Aorta (tissue), 5 donors: Measurements from ENCODE around the gene APAF1. TPM values are rescaled to one million over a fixed set of nuclear protein-coding genes. Genes with fewer than 3 reads are reported as not detected.
"Not testable (repeated sequence)": the region's sequence is repeated elsewhere in the genome, so short reads cannot be mapped to it uniquely, and the experiment has no call there.

Experiments used
- ATAC-seq: fragments of 200-7000 bp; cut with Tn5 transposase; one replicate; pipeline ENCODE4 v1.9.1; 2022; ENCODE audit warnings: moderate library complexity; ENCODE audit not compliant: low FRiP score
- DNase-seq, 2 donors: peaks; one replicate each; pipeline ENCODE4 v3.0.0-alpha.2; 2020
- H3K27ac ChIP-seq, 2 donors: one replicate each; pipeline ENCODE4 v1.5.1; 2013; ENCODE audit warnings: low read length in 2 of 2, mild to moderate bottlenecking in 2 of 2, moderate library complexity in 2 of 2, control low read depth in 1 of 2, inconsistent platforms in 1 of 2, low read depth in 1 of 2
- H3K27me3 ChIP-seq, 2 donors: one replicate each; pipeline ENCODE4 v1.6.1; 2013; ENCODE audit warnings: control low read depth in 1 of 2, low read length in 1 of 2, mild to moderate bottlenecking in 1 of 2, moderate library complexity in 1 of 2; ENCODE audit not compliant: insufficient read depth in 2 of 2, control insufficient read depth in 1 of 2
- H3K36me3 ChIP-seq, 2 donors: one replicate each; pipeline ENCODE4 v1.6.1; 2013; ENCODE audit warnings: control low read depth in 1 of 2, low read length in 1 of 2, mild to moderate bottlenecking in 1 of 2; ENCODE audit not compliant: insufficient read depth in 2 of 2, control insufficient read depth in 1 of 2
- H3K4me1 ChIP-seq, 2 donors: one replicate each; pipeline ENCODE4 v1.6.1; 2013; ENCODE audit warnings: low read length in 2 of 2, control low read depth in 1 of 2, mild to moderate bottlenecking in 1 of 2, moderate library complexity in 1 of 2; ENCODE audit not compliant: insufficient read depth in 2 of 2, control insufficient read depth in 1 of 2
- H3K4me3 ChIP-seq, 2 donors: one replicate each; pipeline ENCODE4 v1.5.1; 2013; ENCODE audit warnings: low read length in 2 of 2, control low read depth in 1 of 2, mild to moderate bottlenecking in 1 of 2
- H3K9me3 ChIP-seq: one replicate; pipeline ENCODE4 v1.6.1; 2013; ENCODE audit warnings: mild to moderate bottlenecking, low read length; ENCODE audit not compliant: control insufficient read depth
- WGBS, 2 donors: extraction: QIAGEN DNeasy Blood & Tissue Kit; methylation state at CpG; one replicate each; pipeline ENCODE4 v1.1.7; 2013; 5-methylcytosine and 5-hydroxymethylcytosine counted together
- intact Hi-C, 2 donors: fragments of 100-400 bp; cut with DNase I; formaldehyde crosslinking; loops; one replicate each; pipeline versions ENCODE4 v1.14.2 to v1.15.0; 2022
- long read RNA-seq, 2 donors: library from polyadenylated mRNA; unstranded; transcript quantifications; one replicate each; pipeline ENCODE4 v2.0.0, GENCODE V29; 2020 to 2021
- polyA plus RNA-seq, 2 donors: library from polyadenylated mRNA; stranded (reverse); fragments of 200-250 nt; gene quantifications; one replicate each; pipeline ENCODE4 v1.2.3, GENCODE V29; 2013
- total RNA-seq, 2 donors: library from RNA; stranded (reverse); fragmentation: NEBNext Ultra II Directional; extraction: Animal tissue kit (Norgen Biotek cat#: 25700); gene quantifications; one replicate each; pipeline ENCODE4 v1.2.1, GENCODE V29; 2021
- donor health status: healthy with polysubstance abuse.
- donor health status: Bipolar disorder and iron deficiency.
- donor health status: DM: no; HTN: no; CAD: no.
- donor health status: DM: no; HTN: no; CAD: no.
- donor health status: DM: yes; HTN: yes; CAD: no.

The APAF1 gene
- total RNA-seq (10 to 100 TPM; 14.3 to 30.4 TPM), polyA plus RNA-seq (1 to 10 TPM; 5.6 to 6.1 TPM)
- long read RNA-seq, donor 1, partial matches to known transcripts = 3 of 8 reads
- long read RNA-seq, donor 1, other reads (novel, unspliced or antisense) = 5 of 8 reads
- long read RNA-seq, donor 2, partial matches to known transcripts = 2 of 6 reads
- long read RNA-seq, donor 2, other reads (novel, unspliced or antisense) = 4 of 6 reads

- ATAC-seq (peak; percentile 99), DNase-seq (peak; percentile 98 to 99)
- Histone ChIP-seq H3K27ac (peak within 1 kb of the TSS in 1 of 2 donors; percentile 0), H3K4me3 (peak within 1 kb of the TSS; percentile 69 to 95), H3K27me3 (no peaks in the 10 kb centered on the region), H3K9me3 (no peaks in the 10 kb centered on the region), H3K36me3 (peaks cover 3% of the 10 kb centered on the region in 2 donors), H3K4me1 (no peaks in the 10 kb centered on the region)
- 0% methylated on average over 83 to 91 of the region's 91 CpGs for WGBS, 2 donors
- intact Hi-C loops = loop anchor here (2.0 to 10.0 kb wide), 3 partner anchors 50 to 230 kb away; partner anchors contain the start of gene SLC25A3 (in 2 of the 2)
Observed at GRCh38 chr12:98644712-98645571, at the start of gene APAF1, which contains the start of gene IKBIP. Gene APAF1, plus strand, starts transcription at chr12:98645290. Its CDS starts 3,070 bp downstream, at chr12:98648360. Gene IKBIP, minus strand, starts transcription at chr12:98644788. Its CDS starts 87 bp downstream, at chr12:98644701.

- 89 to 90% methylated on average over 5 of the region's 5 CpGs for WGBS, 2 donors
- H3K27ac ChIP-seq, H3K4me1 ChIP-seq, H3K27me3 ChIP-seq, H3K36me3 ChIP-seq, H3K9me3 ChIP-seq, H3K4me3 ChIP-seq, DNase-seq, ATAC-seq: not testable (repeated sequence)
- intact Hi-C loops = loop anchor here in 1 of 2 donors (10.0 kb wide), 1 partner anchor 47 kb away; the partner anchor contains the start of genes APAF1 and IKBIP
Observed at GRCh38 chr12:98597313-98597712, 47.8 kb upstream of the APAF1 start.

- 91 to 92% methylated on average over 8 of the region's 8 CpGs for WGBS, 2 donors
- Histone ChIP-seq H3K27ac (no peak overlapping the region), H3K27me3 (no peaks in the 10 kb centered on the region), H3K36me3 (peaks cover 9 to 12% of the 10 kb centered on the region in 2 donors), H3K4me1 (no peaks in the 10 kb centered on the region), H3K4me3 (no peak overlapping the region), H3K9me3 (no peaks in the 10 kb centered on the region)
- ATAC-seq (no peak), DNase-seq (no peak)
- intact Hi-C loops = no loop called here
Observed at GRCh38 chr12:98601924-98602323, 43.2 kb upstream of the APAF1 start.

GRCh38 chr12:98606359-98606988 lies 38.6 kb upstream of the APAF1 start:
- Histone ChIP-seq H3K36me3 (peaks cover 3 to 8% of the 10 kb centered on the region in 2 donors), H3K9me3 (no peaks in the 10 kb centered on the region), H3K27me3 (no peaks in the 10 kb centered on the region), H3K4me1 (no peaks in the 10 kb centered on the region), H3K27ac (no peak overlapping the region), H3K4me3 (no peak overlapping the region)
- intact Hi-C loops = no loop called here
- 70 to 74% methylated on average over 2 of the region's 2 CpGs for WGBS, 2 donors
- ATAC-seq (no peak), DNase-seq (no peak)

GRCh38 chr12:98610596-98610995 lies 34.5 kb upstream of the APAF1 start:
- WGBS, 2 donors = 95 to 98% methylated on average over 2 of the region's 2 CpGs
- no peaks in the 10 kb centered on the region for H3K36me3 ChIP-seq
- no peaks in the 10 kb centered on the region for H3K4me1 ChIP-seq
- H3K27ac ChIP-seq = no peak overlapping the region
- intact Hi-C loops = no loop called here
- ATAC-seq = no peak
- no peak for DNase-seq
- no peaks in the 10 kb centered on the region for H3K27me3 ChIP-seq
- no peaks in the 10 kb centered on the region for H3K9me3 ChIP-seq
- H3K4me3 ChIP-seq = no peak overlapping the region

GRCh38 chr12:98612696-98613334 lies 32.3 kb upstream of the APAF1 start:
- intact Hi-C loops = no loop called here
- Histone ChIP-seq H3K27me3 (no peaks in the 10 kb centered on the region), H3K36me3 (no peaks in the 10 kb centered on the region), H3K4me3 (no peak overlapping the region), H3K4me1 (no peaks in the 10 kb centered on the region), H3K9me3 (no peaks in the 10 kb centered on the region), H3K27ac (no peak overlapping the region)
- DNase-seq (no peak), ATAC-seq (no peak)
- WGBS, 2 donors = 74 to 75% methylated on average over 5 of the region's 5 CpGs

- ATAC-seq (peak; percentile 57), DNase-seq (no peak)
- intact Hi-C loops = no loop called here
- Histone ChIP-seq H3K36me3 (no peaks in the 10 kb centered on the region), H3K9me3 (no peaks in the 10 kb centered on the region), H3K4me1 (no peaks in the 10 kb centered on the region), H3K27ac (no peak overlapping the region), H3K4me3 (no peak overlapping the region), H3K27me3 (no peaks in the 10 kb centered on the region)
- 88% methylated on average over 4 of the region's 4 CpGs for WGBS, 2 donors
Observed at GRCh38 chr12:98618952-98619351, 26.1 kb upstream of the APAF1 start.

GRCh38 chr12:98635657-98636323 lies 9.3 kb upstream of the APAF1 start:
- Histone ChIP-seq H3K4me3 (no peak overlapping the region), H3K9me3 (no peaks in the 10 kb centered on the region), H3K27me3 (no peaks in the 10 kb centered on the region), H3K4me1 (no peaks in the 10 kb centered on the region), H3K27ac (no peak overlapping the region), H3K36me3 (no peaks in the 10 kb centered on the region)
- ATAC-seq (no peak), DNase-seq (no peak)
- intact Hi-C loops = no loop called here
- 69 to 74% methylated on average over 4 of the region's 4 CpGs for WGBS, 2 donors
